Nucleus accumbens (tissue), 56 donors: ENCODE measurements around the gene NBPF3.
"Not testable (repeated sequence)": the region's sequence is repeated elsewhere in the genome, so short reads cannot be mapped to it uniquely, and the experiment has no call there.

Source experiments
- DNase-seq, 56 donors: peaks; one replicate each; lab custom pipeline; 2025; lab: John Stamatoyannopoulos, UW

NBPF3 gene

DNA sequence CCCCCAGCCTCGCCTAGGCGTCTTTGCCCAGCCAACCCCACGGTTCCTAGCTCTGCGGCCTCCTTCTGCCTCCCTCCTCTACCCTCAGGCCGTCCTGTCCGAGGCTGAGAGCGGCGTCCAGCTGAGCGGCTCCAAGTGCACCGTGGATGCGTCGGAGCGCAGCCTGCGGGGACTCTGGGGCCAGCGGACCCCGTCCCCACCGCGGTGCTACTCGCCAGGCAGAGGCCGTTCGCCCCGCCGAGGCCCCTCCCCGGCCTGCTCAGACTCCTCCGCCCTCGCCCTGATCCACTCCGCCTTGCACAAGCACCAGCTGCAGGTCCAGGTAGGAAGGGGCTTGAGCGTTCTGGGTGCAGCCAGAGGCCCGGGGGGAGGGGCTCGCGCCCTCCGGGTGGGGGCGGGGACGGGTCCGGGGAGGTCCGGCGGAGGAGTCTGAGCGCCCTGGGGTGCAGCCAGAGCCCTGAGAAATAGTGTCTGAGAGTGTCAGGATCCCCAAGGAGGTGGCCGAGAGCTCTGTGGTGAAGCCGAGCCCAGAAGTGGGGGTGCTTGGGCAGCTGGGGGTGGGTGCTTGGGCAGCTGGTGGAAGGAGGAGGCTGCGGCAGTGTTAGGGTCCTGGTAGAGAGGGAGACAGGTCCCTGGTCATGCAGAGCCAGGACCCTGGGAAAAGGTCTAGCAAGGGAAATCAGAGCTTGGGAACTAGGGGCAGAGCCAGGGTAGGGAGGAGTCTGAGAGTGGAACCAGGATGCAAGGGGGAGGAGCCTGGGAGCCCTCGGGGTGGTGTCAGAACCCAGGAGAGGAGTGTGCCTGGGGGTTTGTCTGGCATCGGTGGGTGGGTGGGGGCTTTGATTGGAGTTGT lies 3.2 kb upstream of the NBPF3 start:
- peak in 27 of 56 donors; percentile 3 to 57 (median 27) for DNase-seq

- peak in 2 of 56 donors; percentile 30 to 44 for DNase-seq
Observed at GRCh38 chr1:21437341-21437640, 2.6 kb upstream of the NBPF3 start.

- not testable (repeated sequence) for DNase-seq
Observed at GRCh38 chr1:21438646-21439312, 1.2 kb upstream of the NBPF3 start.

DNA sequence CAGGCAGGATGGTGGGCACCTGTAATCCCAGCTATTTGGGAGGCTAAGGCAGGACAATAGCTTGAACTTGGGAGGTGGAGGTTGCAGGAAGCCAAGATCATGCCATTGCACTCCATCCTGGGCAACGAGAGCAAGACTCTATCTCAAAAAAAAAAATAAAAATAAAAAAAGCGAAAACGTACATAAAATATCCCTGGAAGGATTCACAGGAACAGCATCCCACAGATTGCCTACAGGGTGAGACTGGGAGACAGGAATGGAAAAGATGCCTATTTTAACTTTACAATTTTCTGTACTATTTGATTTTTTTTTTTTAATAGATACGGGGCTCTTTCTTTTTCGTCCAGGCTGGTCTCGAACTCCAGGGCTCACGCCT lies 604 bp upstream of the NBPF3 start:
- DNase-seq = no peak

DNA sequence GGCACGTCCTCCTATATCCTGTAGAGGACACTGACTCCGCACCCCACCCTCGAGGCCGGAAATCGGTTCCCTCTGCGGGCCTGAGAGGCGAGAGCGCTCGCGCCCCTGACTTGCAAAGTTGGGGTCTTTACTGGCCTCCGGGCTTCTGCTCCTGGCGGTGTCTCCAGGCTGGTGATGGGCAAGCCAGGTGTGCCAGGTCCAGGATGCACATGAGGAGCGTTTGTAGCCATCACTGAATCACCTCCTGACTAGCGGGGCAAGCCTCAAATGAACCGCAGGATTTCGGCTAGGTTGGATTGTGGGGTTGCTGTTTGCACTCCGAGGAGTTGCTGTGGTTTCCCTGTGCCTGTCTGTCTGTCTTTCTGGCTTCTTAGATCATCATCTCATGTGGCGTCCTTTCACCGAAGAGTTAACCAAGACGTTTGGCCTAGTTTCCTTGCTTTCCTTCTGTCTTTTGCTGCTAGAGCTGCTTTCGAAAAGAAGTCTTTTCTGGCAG lies 741 bp downstream of the NBPF3 start:
- DNase-seq = peak in 3 of 56 donors; percentile 2 to 11 (median 5)

GRCh38 chr1:21446647-21447046 lies 6.7 kb downstream of the NBPF3 start:
- not testable (repeated sequence) for DNase-seq

GRCh38 chr1:21447311-21447710 lies 7.4 kb downstream of the NBPF3 start:
- no peak for DNase-seq

- no peak for DNase-seq
Observed at GRCh38 chr1:21449906-21450305, 10.0 kb downstream of the NBPF3 start.

GRCh38 chr1:21451212-21451611 lies 11.3 kb downstream of the NBPF3 start:
- DNase-seq = no peak

DNA sequence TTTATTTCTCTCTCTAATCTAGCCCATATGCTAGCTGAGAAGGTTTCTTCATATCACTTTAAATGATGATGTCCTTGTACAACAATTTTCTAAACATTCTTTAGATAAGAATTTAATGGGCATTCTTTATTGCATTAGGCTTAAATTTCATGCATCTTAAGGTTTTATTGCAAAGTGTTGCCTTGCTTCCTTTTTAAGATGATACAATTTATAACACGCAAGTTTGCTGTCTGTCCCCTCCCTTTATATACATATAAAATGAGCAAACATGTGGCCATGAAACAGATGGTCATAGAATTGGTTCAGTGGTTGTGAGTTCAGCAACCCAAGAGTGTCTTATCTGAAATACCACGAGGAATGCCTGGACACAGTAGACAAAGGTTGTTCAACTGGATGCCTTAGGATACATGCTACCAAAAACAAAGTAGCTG lies 12.1 kb downstream of the NBPF3 start:
- no peak for DNase-seq

GRCh38 chr1:21453964-21454614 lies 14.2 kb downstream of the NBPF3 start:
- DNase-seq = not testable (repeated sequence)

- DNase-seq = not testable (repeated sequence)
Observed at GRCh38 chr1:21454904-21455303, 15.0 kb downstream of the NBPF3 start.

DNA sequence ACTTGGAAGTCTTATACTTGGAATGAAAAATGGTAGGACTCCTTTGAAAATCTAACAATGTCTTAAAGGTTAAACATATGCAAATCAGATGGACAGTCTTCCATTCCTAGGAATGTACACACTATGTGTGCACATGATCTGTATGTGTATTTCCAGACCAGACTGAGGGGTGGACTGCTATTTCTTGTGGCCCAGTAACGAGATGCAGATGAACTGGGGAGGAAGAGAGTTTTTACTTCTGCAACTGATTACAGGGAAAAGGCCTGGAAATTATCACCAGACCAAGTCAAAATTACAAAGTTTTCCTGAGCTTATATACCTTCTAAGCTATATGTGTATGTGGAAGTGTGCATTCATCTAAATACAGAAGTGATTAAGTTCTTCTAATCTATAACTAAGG lies 17.7 kb downstream of the NBPF3 start:
- no peak for DNase-seq

- not testable (repeated sequence) for DNase-seq
Observed at GRCh38 chr1:21465127-21465526, 25.2 kb downstream of the NBPF3 start.

DNA sequence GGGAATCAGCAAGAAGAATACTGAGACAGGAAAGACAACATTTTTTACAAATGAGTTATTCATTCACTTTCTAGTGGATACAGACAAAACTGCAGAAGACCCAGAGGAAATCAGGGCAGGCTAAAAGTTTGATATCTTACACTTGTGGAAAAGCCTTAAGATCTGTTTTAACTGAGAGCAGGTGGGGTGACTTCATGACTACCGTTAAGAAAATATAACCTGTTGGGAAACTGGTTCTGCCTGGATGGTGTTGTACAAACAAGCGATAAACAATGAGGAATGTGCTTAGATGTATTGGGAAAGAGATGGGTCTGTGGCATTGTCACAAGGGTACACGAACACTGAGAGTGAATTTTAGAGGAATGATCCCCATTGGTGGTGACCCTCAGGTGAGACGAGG lies 28.0 kb downstream of the NBPF3 start:
- not testable (repeated sequence) for DNase-seq

DNA sequence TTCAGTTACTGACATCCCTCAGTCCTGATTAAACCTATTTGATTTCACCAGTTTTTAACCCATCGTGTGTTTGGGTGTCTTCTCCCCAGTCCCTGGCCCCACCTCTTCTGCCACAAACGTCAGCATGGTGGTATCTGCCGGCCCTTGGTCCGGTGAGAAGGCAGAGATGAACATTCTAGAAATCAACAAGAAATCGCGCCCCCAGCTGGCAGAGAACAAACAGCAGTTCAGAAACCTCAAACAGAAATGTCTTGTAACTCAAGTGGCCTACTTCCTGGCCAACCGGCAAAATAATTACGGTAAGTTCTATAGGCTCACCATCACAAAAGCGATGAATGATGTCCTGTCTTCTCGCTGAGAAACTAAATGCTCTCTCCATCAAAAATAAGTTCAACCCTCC lies 28.7 kb downstream of the NBPF3 start:
- DNase-seq = no peak

DNA sequence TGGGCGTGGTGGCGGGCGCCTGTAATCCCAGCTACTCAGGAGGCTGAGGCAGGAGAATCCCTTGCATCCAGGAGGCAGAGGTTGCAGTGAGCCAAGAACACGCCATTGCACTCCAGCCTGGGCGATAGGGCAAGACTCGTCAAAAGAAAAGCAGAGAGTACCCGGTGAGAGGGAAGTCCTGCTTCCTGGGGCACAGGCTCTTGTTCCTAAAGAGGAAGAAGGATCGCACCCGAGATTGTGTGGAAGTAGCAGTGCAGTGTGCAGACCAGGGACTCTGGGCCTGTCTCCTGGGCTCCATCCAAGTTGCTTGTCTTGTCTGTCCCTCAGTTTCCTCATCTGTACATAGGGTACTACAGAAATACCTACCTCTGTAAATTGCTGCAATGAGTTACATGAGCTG lies 29.6 kb downstream of the NBPF3 start:
- no peak for DNase-seq

DNA sequence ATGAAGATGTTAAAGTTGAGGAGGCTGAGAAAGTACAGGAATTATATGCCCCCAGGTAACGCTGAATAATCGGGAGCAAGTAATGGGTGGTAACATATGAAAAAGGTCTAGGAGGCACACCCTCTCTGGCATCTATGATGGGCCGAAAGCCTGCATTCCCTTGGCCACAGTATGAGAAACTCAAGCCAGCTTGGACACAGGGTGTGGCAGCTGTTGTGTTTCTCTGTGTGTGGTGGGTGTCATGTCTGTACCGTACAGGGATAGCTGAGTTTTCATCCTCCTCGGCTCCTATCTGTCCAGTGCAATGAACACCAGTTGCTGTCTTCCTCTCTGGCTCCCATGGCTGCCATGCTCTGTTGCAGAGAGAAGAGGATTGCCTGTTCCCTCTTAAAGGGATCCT lies 32.9 kb downstream of the NBPF3 start:
- no peak for DNase-seq

GRCh38 chr1:21478356-21478755 lies 38.4 kb downstream of the NBPF3 start:
- no peak for DNase-seq

DNA sequence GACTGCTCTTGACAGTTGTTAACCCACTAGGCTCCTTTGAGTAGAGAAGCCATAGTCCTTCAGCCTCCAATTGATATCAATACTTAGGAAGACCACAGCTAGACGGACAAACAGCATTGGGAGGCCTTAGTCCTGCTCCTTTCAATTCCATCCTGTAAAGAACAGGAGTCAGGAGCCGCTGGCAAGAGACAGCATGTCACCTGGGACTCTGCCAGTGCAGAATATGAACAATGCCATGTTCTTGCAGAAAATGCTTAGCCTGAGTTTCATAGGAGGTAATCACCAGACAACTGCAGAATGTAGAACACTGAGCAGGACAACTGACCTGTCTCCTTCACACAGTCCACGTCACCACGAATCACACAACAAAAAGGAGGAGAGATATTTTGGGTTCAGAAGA lies 43.9 kb downstream of the NBPF3 start:
- not testable (repeated sequence) for DNase-seq

- DNase-seq = no peak
Observed at GRCh38 chr1:21489146-21489545, 49.2 kb downstream of the NBPF3 start.
